ENCODE data around the gene BDH1. TPM values are rescaled to one million over a fixed set of nuclear protein-coding genes. Genes with fewer than 3 reads are reported as not detected.

The BDH1 gene
- total RNA-seq, 6 donors from 2014 or later, result 13.5 to 30.4 (median 23.0) TPM

DNA sequence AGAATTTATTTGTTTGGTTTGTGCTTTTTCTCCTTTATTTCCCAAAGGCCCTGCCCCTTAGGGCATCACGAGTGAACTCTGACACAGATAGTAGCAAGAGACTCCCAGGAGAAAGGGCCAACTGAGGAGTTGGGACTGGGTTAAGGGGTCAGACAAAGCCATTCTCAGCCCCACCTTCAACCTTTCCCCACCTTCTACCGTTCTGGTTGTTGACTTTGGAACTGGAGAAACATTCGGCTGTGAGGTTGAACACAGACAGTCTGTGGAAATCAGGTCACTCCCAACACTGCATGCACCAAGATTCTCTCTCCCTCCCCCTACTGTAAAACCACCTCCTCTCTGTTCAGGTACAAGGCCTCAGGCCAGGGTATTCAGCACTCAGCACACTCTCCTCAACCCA is 3.9 kb upstream of the BDH1 start:
- 61 to 78% methylated on average over 3 of the region's 3 CpGs for WGBS, 2 donors
- DNase-seq, result no peak
- no peak for ATAC-seq (ENCODE audit: low FRiP score in 2 of 2)

GRCh38 chr3:197554562-197555280 is 1.0 kb downstream of the BDH1 start:
- TF ChIP-seq EP300 (IDR thresholded peaks at IDR 0.05) (peak in 1 of 4 donors; percentile 31), CTCF (IDR thresholded peaks at IDR 0.05) (peak; percentile 22 to 68 (median 52)), POLR2A (IDR thresholded peaks at IDR 0.05) (peak in 2 of 4 donors; percentile 36 to 64), POLR2AphosphoS5 (IDR thresholded peaks at IDR 0.05) (peak in 1 of 2 donors; percentile 75)
- Histone ChIP-seq H3K36me3 (no peaks in the 10 kb centered on the region), H3K27me3 (no peaks in the 10 kb centered on the region), H3K27ac (peak overlapping the region; percentile 84 to 97 (median 84)), H3K4me3 (peak overlapping the region; percentile 76 to 99 (median 88)), H3K9me3 (no peaks in the 10 kb centered on the region), H3K4me1 (peaks cover 9 to 23% (median 16%) of the 10 kb centered on the region in 4 donors)
- peak; percentile 98 for ATAC-seq (ENCODE audit: low FRiP score in 2 of 2)
- 1 to 2% methylated on average over 17 to 29 of the region's 60 CpGs for WGBS, 2 donors
- DNase-seq, result peak; percentile 97 to 99

More for the DNA sequence above, 3.9 kb upstream of the BDH1 start:
- no peaks in the 10 kb centered on the region for H3K27me3 ChIP-seq
- H3K27ac ChIP-seq, result no peak overlapping the region
- peaks cover 7 to 13% (median 10%) of the 10 kb centered on the region in 4 donors for H3K4me1 ChIP-seq
- H3K4me3 ChIP-seq, result no peak overlapping the region
- H3K36me3 ChIP-seq, result no peaks in the 10 kb centered on the region
- peaks cover 0 to 4% (median 0%) of the 10 kb centered on the region in 4 donors for H3K9me3 ChIP-seq
- TF ChIP-seq POLR2A (IDR thresholded peaks at IDR 0.05), result no peak
- TF ChIP-seq CTCF (IDR thresholded peaks at IDR 0.05), result no peak
- TF ChIP-seq EP300 (IDR thresholded peaks at IDR 0.05), result no peak
- TF ChIP-seq POLR2AphosphoS5 (IDR thresholded peaks at IDR 0.05), result no peak

GRCh38 chr3:197554196-197554561 is 1.6 kb downstream of the BDH1 start:
- DNase-seq, result no peak
- Histone ChIP-seq H3K27me3 (no peaks in the 10 kb centered on the region), H3K9me3 (no peaks in the 10 kb centered on the region), H3K4me1 (peaks cover 9 to 23% (median 16%) of the 10 kb centered on the region in 4 donors), H3K36me3 (no peaks in the 10 kb centered on the region), H3K4me3 (peak overlapping the region; percentile 76 to 99 (median 88)), H3K27ac (peak overlapping the region; percentile 84 to 97 (median 84))
- TF ChIP-seq POLR2A (IDR thresholded peaks at IDR 0.05), result no peak
- no peak for TF ChIP-seq POLR2AphosphoS5 (IDR thresholded peaks at IDR 0.05)
- TF ChIP-seq EP300 (IDR thresholded peaks at IDR 0.05), result no peak
- no peak for TF ChIP-seq CTCF (IDR thresholded peaks at IDR 0.05)
- ATAC-seq (ENCODE audit: low FRiP score in 2 of 2), result no peak
- 21 to 23% methylated on average over 10 of the region's 10 CpGs for WGBS, 2 donors

GRCh38 chr3:197552198-197552597 is 3.6 kb downstream of the BDH1 start:
- DNase-seq (no peak), ATAC-seq (ENCODE audit: low FRiP score in 2 of 2) (no peak)
- Histone ChIP-seq H3K9me3 (no peaks in the 10 kb centered on the region), H3K4me3 (no peak overlapping the region), H3K4me1 (peaks cover 9 to 23% (median 16%) of the 10 kb centered on the region in 4 donors), H3K27me3 (no peaks in the 10 kb centered on the region), H3K27ac (no peak overlapping the region), H3K36me3 (no peaks in the 10 kb centered on the region)
- WGBS, 2 donors, result 95 to 99% methylated on average over 6 of the region's 6 CpGs
- no peak for TF ChIP-seq POLR2AphosphoS5 (IDR thresholded peaks at IDR 0.05)
- no peak for TF ChIP-seq EP300 (IDR thresholded peaks at IDR 0.05)
- TF ChIP-seq POLR2A (IDR thresholded peaks at IDR 0.05), result no peak
- no peak for TF ChIP-seq CTCF (IDR thresholded peaks at IDR 0.05)

Measured in upper lobe of left lung (tissue), 6 donors.